ENCODE measurements around the gene ARL6IP1.
A peak's percentile ranks its signal among the peaks of the same experiment; 100 is the strongest.
"Not testable (repeated sequence)": the region's sequence is repeated elsewhere in the genome, so short reads cannot be mapped to it uniquely, and the experiment has no call there.

ARL6IP1 gene

GRCh38 chr16:18799500-18799899, 1.8 kb downstream of the ARL6IP1 start:
- DNase-seq (ENCODE audit: low spot score) = no peak

- no peak for DNase-seq (ENCODE audit: low spot score)
Measured at GRCh38 chr16:18797746-18798145, 3.6 kb downstream of the ARL6IP1 start.

GRCh38 chr16:18796377-18796776, 5.0 kb downstream of the ARL6IP1 start:
- DNase-seq (ENCODE audit: low spot score) = no peak

GRCh38 chr16:18792836-18793433, 8.4 kb downstream of the ARL6IP1 start:
- no peak for DNase-seq (ENCODE audit: low spot score)

GRCh38 chr16:18789850-18790706, 11.3 kb downstream of the ARL6IP1 start, which contains the start of gene RPS15A:
Gene RPS15A (minus strand): TSS chr16:18790334. CDS start chr16:18789113, 1,221 bp downstream.
- DNase-seq (ENCODE audit: low spot score) = peak; percentile 97

- DNase-seq (ENCODE audit: low spot score) = no peak
Measured at GRCh38 chr16:18789515-18789849, 11.9 kb downstream of the ARL6IP1 start.

- DNase-seq (ENCODE audit: low spot score) = no peak
Measured at GRCh38 chr16:18788828-18789514, 12.4 kb downstream of the ARL6IP1 start.

GRCh38 chr16:18784917-18785623, 16.3 kb downstream of the ARL6IP1 start:
- DNase-seq (ENCODE audit: low spot score) = no peak

- DNase-seq (ENCODE audit: low spot score) = no peak
Measured at GRCh38 chr16:18783430-18784341, 17.7 kb downstream of the ARL6IP1 start.

GRCh38 chr16:18782697-18783429, 18.5 kb downstream of the ARL6IP1 start:
- DNase-seq (ENCODE audit: low spot score) = no peak

- DNase-seq (ENCODE audit: low spot score) = not testable (repeated sequence)
Measured at GRCh38 chr16:18781232-18781631, 20.1 kb downstream of the ARL6IP1 start.

- DNase-seq (ENCODE audit: low spot score) = not testable (repeated sequence)
Measured at GRCh38 chr16:18780460-18781026, 20.8 kb downstream of the ARL6IP1 start.

GRCh38 chr16:18777664-18778063, 23.7 kb downstream of the ARL6IP1 start:
- DNase-seq (ENCODE audit: low spot score) = not testable (repeated sequence)

- DNase-seq (ENCODE audit: low spot score) = not testable (repeated sequence)
Measured at GRCh38 chr16:18776334-18776733, 25.0 kb downstream of the ARL6IP1 start.

- not testable (repeated sequence) for DNase-seq (ENCODE audit: low spot score)
Measured at GRCh38 chr16:18774651-18775050, 26.7 kb downstream of the ARL6IP1 start.

GRCh38 chr16:18772171-18772570, 29.2 kb downstream of the ARL6IP1 start:
- not testable (repeated sequence) for DNase-seq (ENCODE audit: low spot score)

GRCh38 chr16:18770336-18770962, 30.9 kb downstream of the ARL6IP1 start:
- not testable (repeated sequence) for DNase-seq (ENCODE audit: low spot score)

- not testable (repeated sequence) for DNase-seq (ENCODE audit: low spot score)
Measured at GRCh38 chr16:18767217-18767616, 34.1 kb downstream of the ARL6IP1 start.

- not testable (repeated sequence) for DNase-seq (ENCODE audit: low spot score)
Measured at GRCh38 chr16:18762713-18763112, 38.6 kb downstream of the ARL6IP1 start.

All from iPS-NIHi11 (cell line).